RWPE1 (cell line): ENCODE measurements around the gene KBTBD7.

Experiments used
- CTCF ChIA-PET: fragments of 350-600 bp; sonication (Branson Sonifier 250); formaldehyde crosslinking; extraction: SDS; loops from one replicate; lab custom pipeline; 2021; lab: Yijun Ruan, JAX
- POLR2A ChIA-PET: fragments of 400-600 bp; formaldehyde crosslinking; extraction: SDS; loops from one replicate; lab custom pipeline; 2020; ENCODE audit warnings: antibody characterized with exemption; ENCODE audit not compliant: low non-redundant PET; lab: Yijun Ruan, JAX
- DNase-seq: peaks from one replicate; pipeline ENCODE4 v3.0.0; 2012; ENCODE audit warnings: low spot score
- H3K27ac ChIP-seq: fragments of 450-650 bp; 2 replicates; pipeline ENCODE4 v1.5.1; 2017
- TF ChIP-seq, protein P1 (sequence below): fragments of 450-650 bp; conservative IDR thresholded peaks from 2 replicates; pipeline ENCODE4 v1.5.1; 2017; ENCODE audit warnings: low read depth, mild to moderate bottlenecking

Gene KBTBD7

DNA sequence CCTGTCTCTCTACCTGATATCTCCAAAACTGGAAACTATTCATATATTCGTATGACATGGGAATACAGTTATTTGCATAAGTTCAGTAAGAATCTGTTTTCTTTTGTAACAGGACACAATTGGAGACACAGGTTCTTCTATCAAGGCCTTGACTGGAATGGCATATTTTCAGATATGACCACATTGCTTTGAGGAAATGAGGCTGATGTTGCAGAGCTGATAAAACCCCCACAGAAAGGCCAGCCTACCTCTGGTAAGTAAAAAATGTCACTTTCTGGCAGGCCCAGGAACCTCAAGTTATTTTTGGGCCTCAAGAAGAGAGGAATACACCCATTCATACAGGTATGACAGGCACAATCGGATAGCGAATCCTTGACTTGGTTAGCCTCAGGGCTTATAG is 32.2 kb downstream of the KBTBD7 start:
- no peak overlapping the region for H3K27ac ChIP-seq
- TF ChIP-seq, protein P1, sequence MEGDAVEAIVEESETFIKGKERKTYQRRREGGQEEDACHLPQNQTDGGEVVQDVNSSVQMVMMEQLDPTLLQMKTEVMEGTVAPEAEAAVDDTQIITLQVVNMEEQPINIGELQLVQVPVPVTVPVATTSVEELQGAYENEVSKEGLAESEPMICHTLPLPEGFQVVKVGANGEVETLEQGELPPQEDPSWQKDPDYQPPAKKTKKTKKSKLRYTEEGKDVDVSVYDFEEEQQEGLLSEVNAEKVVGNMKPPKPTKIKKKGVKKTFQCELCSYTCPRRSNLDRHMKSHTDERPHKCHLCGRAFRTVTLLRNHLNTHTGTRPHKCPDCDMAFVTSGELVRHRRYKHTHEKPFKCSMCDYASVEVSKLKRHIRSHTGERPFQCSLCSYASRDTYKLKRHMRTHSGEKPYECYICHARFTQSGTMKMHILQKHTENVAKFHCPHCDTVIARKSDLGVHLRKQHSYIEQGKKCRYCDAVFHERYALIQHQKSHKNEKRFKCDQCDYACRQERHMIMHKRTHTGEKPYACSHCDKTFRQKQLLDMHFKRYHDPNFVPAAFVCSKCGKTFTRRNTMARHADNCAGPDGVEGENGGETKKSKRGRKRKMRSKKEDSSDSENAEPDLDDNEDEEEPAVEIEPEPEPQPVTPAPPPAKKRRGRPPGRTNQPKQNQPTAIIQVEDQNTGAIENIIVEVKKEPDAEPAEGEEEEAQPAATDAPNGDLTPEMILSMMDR, result no peak
- ChIA-PET POLR2A (no interaction called here), CTCF (no interaction called here)
- no peak for DNase-seq

DNA sequence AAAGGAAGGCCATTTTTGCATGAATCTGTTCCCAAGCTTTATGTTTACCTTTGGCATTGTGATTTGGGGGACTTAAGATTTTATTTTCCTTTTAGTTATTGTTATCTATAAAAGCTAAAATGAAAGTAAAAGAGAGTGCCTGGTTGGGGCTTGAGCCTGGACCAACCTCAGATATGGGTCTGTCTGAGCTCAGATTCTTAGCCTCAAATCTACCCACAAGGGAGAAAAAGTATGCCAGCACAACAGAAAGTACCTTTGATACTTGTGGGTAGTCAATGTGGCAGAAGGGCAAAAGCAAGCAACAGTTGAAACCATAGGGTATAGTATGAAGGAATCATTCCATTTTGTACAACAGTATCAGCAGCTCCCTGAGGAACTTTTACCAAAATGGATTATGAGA is 35.2 kb downstream of the KBTBD7 start:
- POLR2A ChIA-PET, result no interaction called here
- no peak for DNase-seq
- CTCF ChIA-PET, result no interaction called here
- no peak overlapping the region for H3K27ac ChIP-seq
- TF ChIP-seq, protein P1, result no peak

DNA sequence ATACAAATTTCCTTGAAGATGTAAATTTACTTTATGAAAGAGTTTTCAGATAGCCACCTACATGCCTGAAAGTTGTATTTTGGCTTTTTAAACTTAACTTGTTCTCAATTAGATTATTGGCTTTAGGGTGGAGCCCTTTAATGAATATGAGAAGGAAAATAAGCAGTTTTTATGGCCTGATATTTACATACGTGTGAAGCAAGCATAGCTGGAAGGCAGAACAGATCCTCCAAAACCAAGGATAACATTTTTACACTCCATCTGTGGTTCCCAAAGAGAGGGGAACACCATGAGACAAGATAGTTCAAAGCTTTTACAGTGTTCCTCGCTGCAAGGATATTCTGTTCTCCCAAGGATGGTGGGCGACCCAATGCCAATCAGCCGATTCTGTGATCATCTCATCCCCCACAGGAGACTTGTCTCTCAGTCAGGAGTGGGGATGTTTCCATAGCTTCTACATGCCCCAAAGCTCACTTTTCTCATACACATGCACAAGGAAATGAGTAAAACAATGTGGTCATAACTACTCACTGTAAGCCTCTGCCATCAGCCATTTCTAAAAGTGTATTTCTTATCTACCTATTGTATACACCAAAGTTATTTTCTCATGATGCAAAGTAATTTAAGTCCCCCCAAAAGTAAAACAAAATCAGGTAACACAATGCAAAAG is 37.2 kb downstream of the KBTBD7 start:
- ChIA-PET POLR2A (no interaction called here), CTCF (no interaction called here)
- TF ChIP-seq, protein P1, result no peak
- no peak for DNase-seq
- H3K27ac ChIP-seq, result no peak overlapping the region

DNA sequence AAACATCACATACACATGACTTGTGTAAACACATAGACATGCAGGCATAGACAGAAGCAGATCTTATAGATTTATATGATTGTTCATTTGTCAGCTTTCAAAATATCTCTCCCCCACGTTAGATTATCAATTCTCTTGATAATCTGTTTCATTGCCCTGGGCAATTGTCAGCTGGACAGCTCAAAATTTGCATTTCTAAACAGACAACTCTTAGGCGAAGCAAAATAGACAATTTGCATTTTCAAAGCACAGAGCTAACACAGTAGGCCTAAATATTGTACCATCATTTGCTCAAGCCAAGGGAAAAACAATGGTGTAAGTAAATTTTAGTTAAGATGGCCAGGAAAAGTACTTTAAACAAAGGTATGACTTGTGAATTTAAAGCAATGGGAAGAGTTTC is 37.7 kb downstream of the KBTBD7 start:
- DNase-seq, result no peak
- no peak overlapping the region for H3K27ac ChIP-seq
- CTCF ChIA-PET, result no interaction called here
- TF ChIP-seq, protein P1, result no peak
- POLR2A ChIA-PET, result no interaction called here

DNA sequence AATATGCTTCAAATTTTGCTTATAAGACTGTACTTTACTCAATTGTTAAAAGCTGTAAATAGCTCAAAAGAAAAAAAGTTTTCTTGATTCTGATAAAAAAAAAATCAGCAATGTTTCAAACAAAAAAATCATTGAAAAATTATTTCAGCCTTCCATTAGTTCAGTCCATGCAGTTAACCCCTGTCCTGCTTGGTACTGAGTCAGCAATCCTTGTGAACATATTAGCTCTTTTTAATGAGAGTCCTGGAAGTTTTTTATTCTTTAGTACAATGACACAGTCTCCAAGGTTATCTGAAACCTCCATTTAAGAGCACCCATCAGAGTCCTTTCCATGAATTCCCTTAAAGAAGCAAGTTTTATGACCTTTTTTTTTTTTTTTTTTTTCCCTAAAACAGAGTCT is 40.3 kb downstream of the KBTBD7 start:
- DNase-seq, result no peak
- TF ChIP-seq, protein P1, result no peak
- POLR2A ChIA-PET, result no interaction called here
- CTCF ChIA-PET, result no interaction called here
- no peak overlapping the region for H3K27ac ChIP-seq

DNA sequence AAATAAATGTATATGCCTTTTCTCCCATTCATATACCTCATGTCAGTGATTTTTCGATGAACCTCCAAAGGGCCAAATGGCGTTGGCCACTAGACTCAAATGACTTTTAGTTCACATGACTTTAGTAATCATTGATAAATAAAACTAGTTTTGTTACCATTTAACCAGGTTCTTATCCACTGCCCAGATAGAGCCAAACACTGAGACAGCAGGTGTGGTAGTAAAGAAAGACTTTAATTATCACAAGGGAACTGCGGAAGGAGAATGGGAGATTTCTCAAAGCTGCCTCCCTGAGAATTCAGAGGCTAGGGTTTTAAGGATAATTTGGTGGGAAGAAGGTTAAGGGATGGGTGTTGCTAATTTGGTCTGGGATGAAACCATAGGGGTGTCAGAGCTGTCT is 42.4 kb downstream of the KBTBD7 start:
- H3K27ac ChIP-seq, result no peak overlapping the region
- CTCF ChIA-PET, result interaction anchor here (0.6 kb wide), 2 partner anchors 46 to 1103 kb away, joined by 3 to 4 read pairs; no protein-coding TSS in a partner anchor
- POLR2A ChIA-PET, result no interaction called here
- TF ChIP-seq, protein P1, result no peak
- DNase-seq, result no peak
